ENCODE data around the gene PLSCR4. TPM values are rescaled to one million over a fixed set of nuclear protein-coding genes. Genes with fewer than 3 reads are reported as not detected.

The PLSCR4 gene
- total RNA-seq, 1 experiment from 2014 or later, result 4.5 TPM

- in situ Hi-C loops (cut with HindIII; ENCODE audit: low pct_unique_long_range_greater_than_20kb, low sequenced_read_pairs), result no loop called here
- no peak for DNase-seq (ENCODE audit: low read depth, low spot score)
Observed at GRCh38 chr3:146157325-146158060, 93.4 kb downstream of the PLSCR4 start.

GRCh38 chr3:146156666-146157314, 94.1 kb downstream of the PLSCR4 start:
- DNase-seq (ENCODE audit: low read depth, low spot score), result no peak
- in situ Hi-C loops (cut with HindIII; ENCODE audit: low pct_unique_long_range_greater_than_20kb, low sequenced_read_pairs), result no loop called here

- no peak for DNase-seq (ENCODE audit: low read depth, low spot score)
Observed at GRCh38 chr3:146156095-146156494, 94.8 kb downstream of the PLSCR4 start.

GRCh38 chr3:146154995-146155394, 95.9 kb downstream of the PLSCR4 start:
- no peak for DNase-seq (ENCODE audit: low read depth, low spot score)
- in situ Hi-C loops (cut with HindIII; ENCODE audit: low pct_unique_long_range_greater_than_20kb, low sequenced_read_pairs), result no loop called here

More at GRCh38 chr3:146156095-146156494, 94.8 kb downstream of the PLSCR4 start:
- in situ Hi-C loops (cut with HindIII; ENCODE audit: low pct_unique_long_range_greater_than_20kb, low sequenced_read_pairs), result no loop called here

GRCh38 chr3:146154316-146154715, 96.6 kb downstream of the PLSCR4 start:
- DNase-seq (ENCODE audit: low read depth, low spot score), result no peak
- in situ Hi-C loops (cut with HindIII; ENCODE audit: low pct_unique_long_range_greater_than_20kb, low sequenced_read_pairs), result no loop called here

GRCh38 chr3:146153429-146153828, 97.5 kb downstream of the PLSCR4 start:
- DNase-seq (ENCODE audit: low read depth, low spot score), result no peak
- in situ Hi-C loops (cut with HindIII; ENCODE audit: low pct_unique_long_range_greater_than_20kb, low sequenced_read_pairs), result no loop called here

GRCh38 chr3:146152834-146153233, 98.1 kb downstream of the PLSCR4 start:
- DNase-seq (ENCODE audit: low read depth, low spot score), result peak; percentile 33

GRCh38 chr3:146148468-146148931, 102.4 kb downstream of the PLSCR4 start:
- in situ Hi-C loops (cut with HindIII; ENCODE audit: low pct_unique_long_range_greater_than_20kb, low sequenced_read_pairs), result no loop called here
- peak; percentile 49 for DNase-seq (ENCODE audit: low read depth, low spot score)

More at GRCh38 chr3:146152834-146153233, 98.1 kb downstream of the PLSCR4 start:
- in situ Hi-C loops (cut with HindIII; ENCODE audit: low pct_unique_long_range_greater_than_20kb, low sequenced_read_pairs), result no loop called here

- no peak for DNase-seq (ENCODE audit: low read depth, low spot score)
- in situ Hi-C loops (cut with HindIII; ENCODE audit: low pct_unique_long_range_greater_than_20kb, low sequenced_read_pairs), result no loop called here
Observed at GRCh38 chr3:146145642-146146041, 105.3 kb downstream of the PLSCR4 start.

- in situ Hi-C loops (cut with HindIII; ENCODE audit: low pct_unique_long_range_greater_than_20kb, low sequenced_read_pairs), result no loop called here
- DNase-seq (ENCODE audit: low read depth, low spot score), result no peak
Observed at GRCh38 chr3:146142757-146143156, 108.1 kb downstream of the PLSCR4 start.

Other genes starting within 250 kb of the PLSCR4 start
- gene PLOD2, start 89.9 kb downstream of the PLSCR4 start, total RNA-seq (2014; rRNA removed; shearing (Covaris generic)), result 37.7 and 40.2 TPM in 2 replicates
- gene PLSCR2, start 218.5 kb upstream of the PLSCR4 start, total RNA-seq (2014; rRNA removed; shearing (Covaris generic)), result not detected in 2 replicates